Endodermal cell (in vitro differentiated cells): ENCODE data around the gene SSC5D. TPM values are rescaled to one million over a fixed set of nuclear protein-coding genes. Genes with fewer than 3 reads are reported as not detected.
A peak's percentile ranks its signal among the peaks of the same experiment; 100 is the strongest.

ENCODE experiments used
- DNase-seq: peaks from one replicate; pipeline ENCODE4 v3.0.0-alpha.2; 2017
- H3K27ac ChIP-seq: 2 replicates; pipeline ENCODE4 v1.5.1; 2013; ENCODE audit warnings: mild to moderate bottlenecking, low read depth, low read length, moderate library complexity
- H3K27me3 ChIP-seq: 2 replicates; pipeline ENCODE4 v1.6.1; 2013; ENCODE audit warnings: mild to moderate bottlenecking, low read length, moderate library complexity; ENCODE audit not compliant: insufficient read depth, control insufficient read depth, poor library complexity, severe bottlenecking
- H3K36me3 ChIP-seq: 2 replicates; pipeline ENCODE4 v1.7.0; 2013; ENCODE audit warnings: mild to moderate bottlenecking, low read length, moderate library complexity; ENCODE audit not compliant: control insufficient read depth, insufficient read depth
- H3K4me1 ChIP-seq: one replicate; pipeline ENCODE4 v1.7.0; 2013; ENCODE audit warnings: low read length; ENCODE audit not compliant: control insufficient read depth, insufficient read depth
- H3K4me3 ChIP-seq: 2 replicates; pipeline ENCODE4 v1.5.1; 2013; ENCODE audit warnings: mild to moderate bottlenecking, low read length, moderate library complexity
- H3K9ac ChIP-seq: 2 replicates; pipeline ENCODE4 v1.6.1; 2013; ENCODE audit warnings: mild to moderate bottlenecking, low read length, moderate library complexity; ENCODE audit not compliant: poor library complexity, severe bottlenecking; ENCODE audit errors: extremely low read depth
- H3K9me3 ChIP-seq: 2 replicates; pipeline ENCODE4 v1.6.1; 2013; ENCODE audit warnings: mild to moderate bottlenecking, low read length, moderate library complexity; ENCODE audit not compliant: control insufficient read depth
- H3K27ac Mint-ChIP-seq: 2 replicates; pipeline ENCODE4 v1.8.0; 2020; ENCODE audit warnings: mixed read lengths
- H3K27me3 Mint-ChIP-seq: 2 replicates; pipeline ENCODE4 v1.8.0; 2021; ENCODE audit warnings: mild to moderate bottlenecking, mixed read lengths; ENCODE audit not compliant: insufficient read depth
- H3K36me3 Mint-ChIP-seq: 2 replicates; pipeline ENCODE4 v1.8.0; 2020; ENCODE audit warnings: low read depth, mixed read lengths
- H3K4me1 Mint-ChIP-seq: 2 replicates; pipeline ENCODE4 v1.8.0; 2020; ENCODE audit warnings: mixed read lengths
- H3K4me3 Mint-ChIP-seq: 2 replicates; pipeline ENCODE4 v1.8.0; 2020; ENCODE audit warnings: mild to moderate bottlenecking, moderate library complexity, mixed read lengths
- H3K9me3 Mint-ChIP-seq: 2 replicates; pipeline ENCODE4 v1.8.0; 2020; ENCODE audit warnings: mild to moderate bottlenecking, mixed read lengths
- CTCF ChIP-seq: fragments of 200-600 bp; sonication (generic); conservative IDR thresholded peaks from 2 replicates; pipeline ENCODE4 v1.5.0; 2021; ENCODE audit warnings: antibody characterized with exemption, mild to moderate bottlenecking
- WGBS, 2 experiments: methylation state at CpG; one replicate each; pipeline versions ENCODE4 v1.1.5 to v1.1.7; 2013; ENCODE audit warnings: missing lambda C conversion rate in 2 of 2, mixed read lengths in 1 of 2; ENCODE audit not compliant: insufficient coverage in 1 of 2, insufficient read length in 1 of 2; 5-methylcytosine and 5-hydroxymethylcytosine counted together
- total RNA-seq, 2 donors: library from RNA; stranded (reverse); fragmentation: NEBNext Ultra II Directional in 1 of 2; extraction: Animal tissue kit (Norgen Biotek cat#: 25700) in 1 of 2; gene quantifications; 2 replicates in 1 of 2; 3 replicates in 1 of 2; pipeline ENCODE4 v1.2.1, GENCODE V29; 2021

Gene SSC5D
- total RNA-seq, 2 donors from 2014 or later, result 1.4 to 2.4 TPM

- H3K9ac ChIP-seq, result no peak overlapping the region
- peaks cover 17% of the 10 kb centered on the region for H3K4me1 ChIP-seq
- H3K27ac ChIP-seq, result no peak overlapping the region
- H3K4me3 Mint-ChIP-seq, result no peak overlapping the region
- no peaks in the 10 kb centered on the region for H3K36me3 ChIP-seq
- H3K4me3 ChIP-seq, result no peak overlapping the region
- no peaks in the 10 kb centered on the region for H3K27me3 ChIP-seq
- H3K27ac Mint-ChIP-seq, result no peak overlapping the region
- WGBS, 2 experiments, result 78 to 79% methylated on average over 11 to 35 of the region's 36 CpGs
- no peaks in the 10 kb centered on the region for H3K9me3 Mint-ChIP-seq
- no peaks in the 10 kb centered on the region for H3K9me3 ChIP-seq
- no peaks in the 10 kb centered on the region for H3K36me3 Mint-ChIP-seq
- peak; percentile 55 for DNase-seq
- H3K27me3 Mint-ChIP-seq, result peaks cover 5% of the 10 kb centered on the region
- peaks cover 15% of the 10 kb centered on the region for H3K4me1 Mint-ChIP-seq
- TF ChIP-seq CTCF, result no peak
These were observed 912 bp downstream of the SSC5D start for GRCh38 chr19:55488986-55489710.

GRCh38 chr19:55489711-55490477 is 1.7 kb downstream of the SSC5D start:
- no peak for DNase-seq
- Histone ChIP-seq H3K9me3 (no peaks in the 10 kb centered on the region), H3K36me3 (no peaks in the 10 kb centered on the region), H3K4me1 (peaks cover 17% of the 10 kb centered on the region), H3K4me3 (no peak overlapping the region), H3K27ac (no peak overlapping the region), H3K27me3 (no peaks in the 10 kb centered on the region), H3K9ac (no peak overlapping the region)
- WGBS, 2 experiments, result 80 to 87% methylated on average over 6 to 17 of the region's 21 CpGs
- Mint-ChIP-seq H3K27me3 (peaks cover 7% of the 10 kb centered on the region), H3K4me1 (peaks cover 15% of the 10 kb centered on the region), H3K9me3 (no peaks in the 10 kb centered on the region), H3K27ac (no peak overlapping the region), H3K36me3 (no peaks in the 10 kb centered on the region), H3K4me3 (no peak overlapping the region)
- TF ChIP-seq CTCF, result no peak

GRCh38 chr19:55490478-55491432 is 2.5 kb downstream of the SSC5D start:
- Histone ChIP-seq H3K9me3 (no peaks in the 10 kb centered on the region), H3K9ac (no peak overlapping the region), H3K4me1 (peaks cover 17% of the 10 kb centered on the region), H3K27me3 (no peaks in the 10 kb centered on the region), H3K36me3 (no peaks in the 10 kb centered on the region), H3K27ac (no peak overlapping the region), H3K4me3 (no peak overlapping the region)
- TF ChIP-seq CTCF, result no peak
- Mint-ChIP-seq H3K27me3 (peaks cover 7% of the 10 kb centered on the region), H3K4me1 (peaks cover 15% of the 10 kb centered on the region), H3K27ac (no peak overlapping the region), H3K4me3 (no peak overlapping the region), H3K9me3 (no peaks in the 10 kb centered on the region), H3K36me3 (no peaks in the 10 kb centered on the region)
- 88 to 89% methylated on average over 22 to 52 of the region's 52 CpGs for WGBS, 2 experiments
- DNase-seq, result no peak
